GM12878 (cell line): ENCODE results near the gene PDGFC.

Source experiments
- ATF3 ChIP-seq: IDR thresholded peaks from 2 replicates; pipeline ENCODE4 v1.6.1; 2011; ENCODE audit warnings: low read depth, mild to moderate bottlenecking, low read length, moderate library complexity, borderline replicate concordance; ENCODE audit errors: extremely low read depth
- BRCA1 ChIP-seq: IDR thresholded peaks from 2 replicates; pipeline ENCODE4 v1.6.1; 2011; ENCODE audit warnings: low read depth, low read length, improper control_type of control experiment
- CBX5 ChIP-seq: sonication (generic); IDR thresholded peaks from 2 replicates; pipeline ENCODE4 v1.6.1; 2016; ENCODE audit warnings: low read depth, moderate library complexity, mild to moderate bottlenecking, inconsistent platforms
- EP300 ChIP-seq, 2 experiments: fragments of 150-350 bp in 1 of 2; IDR thresholded peaks; 2 replicates each; pipeline ENCODE4 v1.6.1; 2011 to 2012; ENCODE audit warnings: low read depth in 2 of 2, low read length in 2 of 2, borderline replicate concordance in 1 of 2, improper control_type of control experiment in 1 of 2, inconsistent platforms in 1 of 2; ENCODE audit not compliant: control insufficient read depth in 1 of 2
- MEF2B ChIP-seq: fragments of 450-650 bp; IDR thresholded peaks from 2 replicates; pipeline ENCODE4 v1.6.1; 2018; ENCODE audit warnings: mild to moderate bottlenecking, moderate library complexity; ENCODE audit not compliant: partially characterized antibody, poor library complexity, severe bottlenecking
- MXI1 ChIP-seq: fragments of 150-350 bp; IDR thresholded peaks from 2 replicates; pipeline ENCODE4 v1.6.1; 2011; ENCODE audit warnings: low read depth, mild to moderate bottlenecking, inconsistent platforms, low read length, improper control_type of control experiment
- NFIC ChIP-seq: IDR thresholded peaks from 2 replicates; pipeline ENCODE4 v1.6.1; 2012; ENCODE audit warnings: low read depth, mild to moderate bottlenecking, inconsistent platforms, low read length, moderate library complexity
- PML ChIP-seq: IDR thresholded peaks from 2 replicates; pipeline ENCODE4 v1.6.1; 2012; ENCODE audit warnings: low read length, inconsistent platforms
- POLR2A ChIP-seq: IDR thresholded peaks from 2 replicates; pipeline ENCODE4 v1.6.1; 2011; ENCODE audit warnings: low read depth, mild to moderate bottlenecking, low read length
- SMC3 ChIP-seq: IDR thresholded peaks from 2 replicates; pipeline ENCODE4 v1.6.1; 2011; ENCODE audit warnings: low read length, improper control_type of control experiment, borderline replicate concordance
- ZNF274 ChIP-seq: IDR thresholded peaks from one replicate; pipeline ENCODE4 v1.8.0; 2011; ENCODE audit not compliant: insufficient read length, insufficient read depth

DNA sequence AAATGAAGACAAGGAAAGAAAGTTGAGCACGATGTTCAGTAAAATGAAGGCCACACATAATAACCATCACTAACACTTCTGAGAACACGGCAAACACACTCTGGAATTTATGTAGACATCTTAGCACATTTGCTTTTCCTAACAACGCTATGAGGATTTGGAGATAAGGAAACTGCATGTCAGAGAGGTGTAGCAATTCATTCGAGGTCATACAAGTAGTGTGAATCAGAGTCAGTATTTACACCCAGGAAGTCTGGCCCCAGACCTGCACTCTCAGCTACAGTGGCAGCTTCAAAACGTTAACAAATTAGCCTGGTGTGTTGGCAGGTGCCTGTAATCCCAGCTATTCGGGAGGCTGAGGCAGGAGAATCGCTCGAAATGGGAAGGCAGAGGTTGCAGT lies 253.4 kb downstream of the PDGFC start:
- TF ChIP-seq CBX5 = no peak
- TF ChIP-seq NFIC = no peak
- no peak for TF ChIP-seq MXI1
- no peak for TF ChIP-seq BRCA1
- TF ChIP-seq SMC3 = no peak
- TF ChIP-seq PML = no peak
- no peak for TF ChIP-seq MEF2B
- no peak for TF ChIP-seq ATF3
- TF ChIP-seq POLR2A = no peak
- no peak for TF ChIP-seq ZNF274
- TF ChIP-seq EP300 (IDR thresholded peaks at IDR 0.05; ENCODE audit: borderline replicate concordance in 1 of 2, control insufficient read depth in 1 of 2, low read depth in 2 of 2, low read length in 2 of 2) = no peak
